Activated T-cell treated with anti-CD3 and anti-CD28 coated beads for 4 hours (primary cell): ENCODE data around the gene EVA1B.

Experiments used
- DNase-seq: peaks from one replicate; pipeline ENCODE4 v3.0.0-alpha.2; 2020

EVA1B gene

DNA sequence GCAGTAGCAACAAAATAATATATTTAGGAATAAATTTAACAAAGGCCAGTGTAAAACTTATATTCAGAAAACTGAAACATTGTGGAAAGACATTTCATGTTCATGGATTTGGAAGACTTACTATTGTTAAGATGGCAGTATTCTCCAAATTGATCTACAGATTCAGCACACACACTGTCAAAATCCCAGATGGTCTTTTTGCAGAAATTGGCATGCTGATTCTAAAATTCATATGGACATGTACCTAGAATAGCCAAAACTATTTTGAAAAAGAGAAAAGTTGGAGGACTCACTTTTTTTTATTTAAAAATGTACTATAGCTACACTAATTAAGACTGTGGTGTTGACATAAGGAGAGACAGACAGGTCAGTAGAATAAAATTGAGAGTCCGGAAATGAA lies 49.2 kb downstream of the EVA1B start:
- DNase-seq, result no peak

DNA sequence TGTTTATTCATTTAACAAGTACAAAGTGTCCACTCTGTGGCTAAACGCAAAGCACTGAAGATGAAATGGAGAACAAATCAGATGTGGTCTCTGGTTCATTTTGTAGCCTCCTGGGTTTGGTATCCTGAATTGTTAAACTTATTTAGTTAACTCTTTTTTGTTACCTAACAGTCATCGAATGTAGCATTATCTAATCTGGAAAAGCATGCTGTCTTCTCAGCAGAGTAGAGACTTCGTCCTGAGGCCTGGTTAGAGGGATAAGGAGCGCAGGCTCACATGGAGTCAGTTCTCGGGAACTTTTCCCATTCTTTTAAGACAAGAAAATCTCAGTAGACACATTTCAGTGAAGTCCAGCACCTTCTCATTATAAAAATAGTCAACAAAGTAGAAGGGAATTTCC lies 50.4 kb downstream of the EVA1B start:
- DNase-seq, result no peak
